NOMO-1 treated with DMSO at 0.1 percent for 48 hours (cell line): Measurements from ENCODE around the gene PKP2.

Experiments used
- DNase-seq: peaks from one replicate; lab custom pipeline; 2025; ENCODE audit not compliant: unreplicated experiment; lab: John Stamatoyannopoulos, UW

The PKP2 gene

DNA sequence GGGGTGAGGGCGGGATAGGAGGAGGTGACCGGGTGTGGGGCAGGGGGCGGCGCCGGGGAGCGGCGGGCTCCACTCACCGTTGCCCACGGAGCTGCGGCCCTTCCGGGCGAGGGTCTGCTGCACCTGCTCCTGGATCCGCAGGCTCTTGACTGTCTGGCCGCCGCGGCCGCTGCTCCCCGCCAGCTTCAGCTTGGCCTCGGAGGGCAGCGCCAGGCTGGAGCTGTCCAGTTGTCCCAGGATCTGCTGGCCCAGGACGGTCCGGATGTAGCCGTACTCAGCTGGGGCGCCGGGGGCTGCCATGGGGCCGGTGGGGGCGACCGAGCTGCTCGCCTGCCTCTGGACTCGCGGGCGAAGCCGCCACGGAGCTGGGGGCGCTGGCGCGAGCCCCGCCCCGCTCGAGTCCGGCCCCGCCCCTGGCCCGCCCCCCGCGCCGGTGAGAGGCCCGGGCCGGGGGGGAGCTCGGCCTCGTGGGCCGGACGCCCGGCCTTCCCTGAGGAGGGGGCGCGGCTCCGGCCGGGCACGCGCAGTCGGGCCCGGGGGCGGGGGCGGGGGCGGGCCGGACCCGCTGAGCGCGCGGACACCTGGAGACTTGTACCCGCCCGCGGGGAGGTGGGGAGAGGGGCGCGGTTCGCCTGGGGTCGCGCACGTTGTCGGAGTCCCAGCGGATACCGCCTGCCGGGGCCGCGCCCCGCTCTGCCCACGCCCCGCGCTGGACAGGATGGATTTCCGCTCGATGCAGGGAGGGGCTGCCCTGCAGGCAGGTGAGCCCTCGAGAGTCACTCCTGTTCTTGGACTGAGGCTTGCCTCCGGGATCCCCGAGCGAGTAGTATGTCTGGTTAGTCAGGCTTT, at the start of gene PKP2:
PKP2 (minus strand) TSS at position 346 of the 849 bp plus-strand sequence; CDS start at position 300, 46 bp downstream.
- peak; percentile 13 for DNase-seq

DNA sequence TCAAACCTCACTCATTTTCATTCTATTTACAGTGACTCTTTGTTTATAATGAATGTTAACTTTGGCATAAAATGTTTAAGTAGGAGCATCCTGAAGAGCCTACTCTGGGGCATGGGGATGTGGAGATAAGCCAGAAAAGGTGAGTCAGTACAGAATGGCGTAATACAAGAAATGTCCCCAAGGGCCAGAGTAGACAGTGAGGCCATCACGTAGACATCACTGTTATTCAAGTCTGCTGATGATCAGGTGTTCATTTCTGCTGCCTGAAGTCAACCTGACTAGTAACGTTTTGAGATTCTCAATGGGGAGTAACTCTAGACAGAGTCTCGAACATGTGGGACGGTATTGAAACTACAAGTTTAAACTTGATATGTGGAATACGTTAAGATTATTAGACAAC, 47.6 kb upstream of the PKP2 start:
- DNase-seq: no peak

DNA sequence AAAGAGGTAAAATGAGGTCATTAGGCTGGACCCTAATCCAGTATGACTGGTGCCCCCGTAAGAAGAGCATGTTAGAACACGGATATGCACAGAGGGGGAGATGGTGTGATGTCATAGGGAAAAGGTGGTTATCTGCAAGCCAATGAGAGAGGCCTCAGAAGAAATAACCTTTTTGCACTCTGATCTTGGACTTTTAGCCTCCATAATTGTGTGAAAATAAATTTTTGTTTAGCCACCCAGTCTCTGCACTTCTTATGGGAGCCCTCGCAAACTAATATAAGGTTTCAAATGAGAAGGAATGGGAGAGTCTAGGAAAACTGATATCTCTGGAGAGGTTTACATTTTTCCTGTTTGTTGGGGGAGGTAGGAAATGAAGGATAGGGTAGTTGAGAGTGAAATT, 43.2 kb upstream of the PKP2 start:
- DNase-seq: no peak

DNA sequence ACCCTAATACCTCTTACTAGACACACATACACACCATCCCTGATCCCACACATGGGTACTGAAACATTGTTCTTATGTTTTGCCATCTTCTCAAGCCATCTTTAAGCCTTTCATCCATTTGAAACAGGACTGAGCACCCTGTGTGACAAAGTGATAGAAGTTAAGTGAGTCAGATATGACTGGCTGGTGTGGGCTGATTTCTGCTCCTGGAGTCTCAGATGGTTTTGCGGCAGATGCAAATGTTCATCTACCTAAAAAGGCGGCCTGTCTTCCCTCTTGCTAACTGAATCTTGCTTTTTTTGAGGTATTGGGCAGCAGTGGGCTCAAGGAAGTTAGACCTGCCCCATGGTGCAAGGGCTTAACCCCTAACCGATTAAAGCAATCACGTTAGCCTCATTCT, 30.4 kb upstream of the PKP2 start:
- DNase-seq: no peak

DNA sequence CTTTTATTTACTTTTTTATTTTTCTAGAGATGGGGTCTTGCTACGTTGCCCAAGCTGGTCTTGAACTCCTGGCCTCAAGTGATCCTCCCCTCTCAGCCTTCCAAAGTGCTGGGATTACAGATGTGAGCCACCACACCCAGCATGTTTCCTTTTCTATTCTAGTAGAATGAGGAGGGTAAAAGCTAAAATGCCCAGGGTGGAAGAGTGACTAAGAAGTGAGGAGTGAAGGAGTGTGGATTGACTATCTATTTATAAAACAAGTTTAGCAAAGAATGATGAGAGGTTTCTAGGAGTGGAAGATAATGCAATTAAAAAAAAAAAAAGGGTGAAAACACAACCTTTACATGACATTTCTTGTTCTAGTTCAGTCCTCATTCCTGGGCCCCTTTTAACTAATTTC, 29.8 kb upstream of the PKP2 start:
- no peak for DNase-seq

DNA sequence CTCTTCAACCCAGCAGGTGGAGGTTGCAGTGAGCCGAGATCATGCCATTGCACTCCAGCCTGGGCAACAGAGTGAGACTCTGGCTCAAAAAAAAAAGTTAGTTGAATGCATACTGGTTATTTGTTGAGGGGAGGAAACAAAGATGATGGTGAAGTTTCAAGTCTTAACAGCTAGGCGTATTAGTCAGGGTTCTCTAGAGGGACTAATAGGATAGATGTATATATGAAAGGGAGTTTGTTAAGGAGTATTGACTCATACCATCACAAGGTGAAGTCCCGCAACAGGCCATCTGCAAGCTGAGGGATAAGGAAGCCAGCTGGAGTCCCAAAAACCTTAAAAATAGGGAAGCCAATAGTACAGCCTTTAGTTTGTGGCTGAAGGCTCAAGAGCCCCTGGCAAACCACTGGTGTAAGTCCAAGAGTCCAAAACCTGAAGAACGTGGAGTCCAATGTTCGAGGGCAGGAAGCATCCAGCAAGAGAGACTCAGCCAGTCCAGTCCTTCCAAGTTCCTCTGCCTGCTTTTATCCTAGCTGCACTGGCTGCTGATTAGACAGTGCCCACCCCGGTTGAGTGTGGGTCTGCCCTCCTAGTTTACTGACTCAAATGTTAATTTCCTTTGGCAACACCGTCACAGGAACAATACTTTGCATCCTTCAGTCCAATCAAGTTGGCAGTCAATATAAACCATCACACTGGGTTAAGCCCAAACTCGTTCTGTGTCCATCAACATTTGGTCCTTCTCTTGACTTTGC, 26.1 kb upstream of the PKP2 start:
- no peak for DNase-seq

DNA sequence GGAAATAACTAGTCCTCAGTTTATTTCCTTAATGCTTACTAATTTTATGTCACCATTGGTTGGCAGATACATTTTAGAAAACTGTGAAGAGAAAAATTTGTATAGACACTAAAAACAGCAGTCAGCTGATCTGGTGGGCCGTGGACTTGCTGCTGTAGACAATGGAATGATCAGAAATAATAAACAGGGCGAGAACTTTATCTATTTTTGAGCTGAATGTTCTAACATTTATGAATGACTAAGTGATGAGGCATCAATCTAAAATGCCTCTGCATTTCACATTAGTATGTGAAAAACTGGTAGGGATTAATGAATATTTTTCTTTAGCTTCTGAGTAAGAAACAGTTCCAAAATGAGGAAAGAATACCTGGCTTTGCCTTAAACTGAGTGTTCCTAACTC, 24.8 kb upstream of the PKP2 start:
- no peak for DNase-seq

DNA sequence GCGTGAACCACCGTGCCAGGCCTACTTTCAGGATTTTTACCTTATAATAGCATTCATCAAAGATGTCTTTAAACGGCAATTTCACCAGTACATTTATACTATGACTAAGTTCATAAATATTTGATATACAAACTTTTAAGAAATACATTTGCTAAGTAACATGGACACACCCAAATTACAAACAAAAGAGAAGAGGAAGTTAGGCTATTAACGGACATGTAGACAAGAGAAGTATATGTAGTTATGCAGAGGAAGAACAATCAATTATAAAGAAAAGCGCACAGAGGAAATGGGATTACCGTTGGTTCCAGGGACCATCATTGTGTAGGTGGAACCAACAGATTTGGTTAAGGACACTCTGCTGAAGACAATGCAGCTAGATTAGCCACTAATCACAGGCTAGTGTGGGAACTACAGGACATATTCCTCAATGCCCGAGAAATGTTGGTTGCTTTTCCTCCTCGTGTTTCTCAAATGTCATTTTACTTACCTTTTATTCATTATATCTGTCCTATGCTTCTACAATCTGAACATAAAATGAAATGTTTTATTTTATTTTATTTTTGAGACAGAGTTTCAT, 24.0 kb upstream of the PKP2 start:
- peak; percentile 62 for DNase-seq

DNA sequence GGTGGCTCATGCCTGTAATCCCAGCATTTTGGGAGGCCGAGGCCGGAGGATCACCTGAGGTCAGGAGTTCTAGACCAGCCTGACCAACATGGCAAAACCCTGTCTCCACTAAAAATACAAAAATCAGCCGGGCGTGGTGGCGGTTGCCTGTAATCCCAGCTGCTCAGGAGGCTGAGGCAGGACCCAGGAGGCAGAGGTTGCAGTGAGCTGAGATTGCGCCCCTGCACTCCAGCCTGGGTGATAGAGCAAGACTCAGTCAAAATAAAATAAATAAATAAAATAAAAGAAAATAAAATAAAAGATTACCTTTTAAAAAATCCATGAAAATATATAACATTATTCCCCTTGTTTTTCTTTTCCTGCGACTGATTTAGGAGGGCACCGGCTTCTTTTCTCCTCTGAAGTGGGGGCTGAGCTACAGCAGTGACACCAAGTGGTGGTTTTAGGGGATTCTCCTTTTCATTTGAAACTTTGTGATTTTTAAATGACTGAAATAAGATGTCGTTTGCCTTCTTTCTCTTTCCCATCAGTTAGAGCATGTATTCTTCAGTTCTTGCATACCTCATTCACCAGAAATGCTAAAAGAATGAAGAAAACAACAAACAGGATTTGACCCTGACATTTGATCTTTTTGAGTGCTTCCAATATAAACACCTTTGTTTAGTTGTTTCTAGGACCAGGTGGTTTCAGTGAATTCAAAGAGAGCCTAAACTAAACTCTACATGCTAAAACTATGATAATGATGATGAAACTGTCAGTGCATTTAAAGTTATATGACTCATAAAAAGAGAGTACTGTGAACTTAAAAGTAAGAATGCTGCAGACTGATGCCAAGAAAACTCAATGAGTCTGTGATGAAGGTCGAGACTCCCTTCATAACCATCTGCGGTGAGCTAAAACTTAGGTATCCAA, 22.6 kb upstream of the PKP2 start:
- no peak for DNase-seq

DNA sequence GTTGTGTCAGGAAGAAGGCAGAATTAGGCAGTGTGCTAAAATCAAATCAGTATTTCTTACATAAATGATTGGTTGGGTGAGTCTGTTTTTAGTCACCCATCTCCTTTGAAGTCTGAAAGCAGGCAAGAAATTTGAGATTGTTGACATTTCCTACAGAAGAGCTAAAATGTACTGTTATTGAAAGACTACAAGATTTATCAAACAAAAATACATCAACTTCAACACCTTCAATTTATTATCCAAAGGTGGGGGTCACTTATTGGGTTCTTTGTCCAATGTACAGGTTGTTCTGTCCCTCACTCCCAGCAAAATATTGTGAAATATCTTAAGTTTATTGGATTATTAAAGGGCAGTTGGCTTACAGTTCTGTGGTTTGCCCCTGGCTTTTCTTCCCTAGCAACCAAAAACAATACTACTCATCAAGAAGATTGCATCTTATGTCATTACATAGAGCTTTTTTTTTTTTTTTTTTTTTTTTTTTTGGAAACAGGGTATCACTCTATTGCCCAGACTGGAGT, 20.6 kb upstream of the PKP2 start:
- DNase-seq: peak; percentile 62

DNA sequence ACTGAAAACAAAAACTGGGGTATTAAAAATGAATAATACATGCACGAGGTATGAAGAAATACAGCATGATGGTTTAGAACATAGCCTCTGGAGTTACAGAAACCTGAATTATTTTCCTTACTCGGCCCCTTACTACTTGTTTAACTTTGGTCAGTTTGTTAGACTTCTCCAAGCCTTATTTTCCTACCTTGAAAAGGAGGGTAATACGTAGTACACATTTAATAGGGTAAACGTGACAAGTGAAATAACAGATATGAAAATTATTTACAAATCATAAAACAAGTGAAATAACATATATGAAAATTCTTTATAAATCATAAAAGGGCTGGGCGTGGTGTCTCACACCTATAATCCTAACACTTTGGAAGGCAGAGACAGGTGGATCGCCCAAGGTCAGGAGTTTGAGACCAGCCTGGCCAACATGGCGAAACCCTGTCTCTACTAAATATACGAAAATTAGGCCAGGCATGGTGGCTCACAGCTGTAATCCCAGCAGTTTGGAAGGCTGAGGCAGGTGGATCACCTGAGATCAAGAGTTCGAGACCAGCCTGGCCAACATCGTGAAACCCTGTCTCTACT, 11.4 kb upstream of the PKP2 start:
- no peak for DNase-seq

DNA sequence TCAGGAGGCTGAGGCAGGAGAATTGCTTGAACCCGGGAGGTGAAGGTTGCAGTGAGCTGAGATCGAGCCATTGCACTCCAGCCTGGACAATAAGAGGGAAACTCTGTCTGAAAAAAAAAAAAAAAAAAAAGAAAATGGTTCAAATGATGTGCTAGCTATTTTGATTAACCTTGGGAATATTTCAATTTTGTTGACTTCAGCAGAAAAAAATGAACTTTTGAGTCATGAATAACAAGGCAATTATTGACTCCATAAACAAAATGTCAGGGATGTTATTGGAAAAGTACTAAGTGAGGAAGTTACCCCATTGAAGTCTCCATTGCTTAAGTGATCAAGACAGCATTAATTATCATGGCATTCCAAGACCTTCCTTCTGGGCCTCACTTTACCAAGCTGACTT, 10.6 kb upstream of the PKP2 start:
- DNase-seq: no peak

DNA sequence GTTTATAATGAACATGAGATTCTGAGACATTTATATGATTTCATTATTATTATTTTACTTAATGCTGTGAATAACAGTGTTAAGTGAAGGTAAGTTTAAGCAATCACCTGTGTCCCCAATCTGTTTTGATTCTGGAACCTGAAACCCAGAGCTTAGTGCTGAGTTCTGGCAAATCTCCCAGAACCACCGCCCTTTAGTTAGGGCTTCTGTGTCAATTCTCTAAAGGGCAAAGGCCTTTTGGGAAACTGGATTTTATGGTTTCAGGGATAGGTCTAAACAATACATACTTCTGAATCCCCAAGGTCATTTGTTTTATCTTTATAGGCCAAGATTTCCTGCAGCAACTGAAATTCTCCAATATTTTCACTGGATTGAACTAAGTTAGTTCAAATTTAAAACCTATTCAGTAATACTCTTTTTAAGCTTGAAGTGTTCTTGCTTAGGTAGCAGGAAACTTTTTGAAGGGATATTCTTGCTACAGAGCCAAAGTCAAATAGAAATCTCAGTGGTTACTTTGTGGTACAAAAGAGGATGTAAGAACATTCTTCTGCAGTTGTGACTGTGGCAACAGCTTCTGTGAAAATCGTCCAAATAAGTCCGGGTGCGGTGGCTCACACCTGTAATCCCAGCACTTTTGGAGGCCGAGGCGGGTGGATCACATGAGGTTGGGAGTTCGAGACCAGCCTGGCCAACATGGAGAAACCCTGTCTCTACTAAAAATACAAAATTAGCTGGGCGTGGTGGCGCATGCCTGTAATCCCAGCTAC, 10.0 kb upstream of the PKP2 start:
- peak; percentile 41 for DNase-seq

DNA sequence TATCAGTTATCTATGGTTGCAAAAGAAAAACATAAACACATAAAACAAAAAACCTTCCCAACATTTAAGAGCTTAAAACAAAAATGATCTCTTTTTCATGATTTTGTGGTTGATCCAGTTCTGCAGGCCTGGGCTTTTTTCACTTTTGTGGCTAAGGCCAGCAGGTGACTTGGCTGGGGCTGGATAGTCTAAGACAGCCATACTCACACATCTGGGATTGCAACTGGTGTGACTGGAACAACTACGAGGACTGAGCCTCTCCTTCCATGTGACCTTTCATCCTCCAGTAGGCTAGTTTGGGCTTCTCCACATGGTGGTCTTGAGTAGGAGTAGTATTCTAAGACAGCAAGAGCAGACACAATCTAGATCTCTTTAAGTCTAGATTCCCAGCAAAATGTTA, 7.2 kb upstream of the PKP2 start:
- DNase-seq: no peak

DNA sequence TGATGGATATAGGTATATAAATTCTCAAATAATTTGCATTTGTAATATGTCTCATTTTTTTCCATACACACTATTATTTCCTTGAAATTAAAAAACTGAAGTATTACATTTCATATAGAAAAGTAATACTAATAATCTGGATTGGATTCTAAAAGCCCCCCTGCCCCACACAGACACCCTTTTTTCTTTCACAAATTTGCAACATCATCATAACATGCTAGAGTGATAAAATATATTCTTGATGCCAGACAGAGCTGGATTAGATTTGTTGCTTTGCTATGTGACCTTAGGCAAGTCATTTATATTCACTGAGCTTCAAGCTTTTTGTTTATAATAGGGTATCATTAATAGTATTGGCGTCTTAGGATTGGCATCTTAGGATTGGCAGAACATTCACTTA, 6.7 kb upstream of the PKP2 start:
- no peak for DNase-seq

DNA sequence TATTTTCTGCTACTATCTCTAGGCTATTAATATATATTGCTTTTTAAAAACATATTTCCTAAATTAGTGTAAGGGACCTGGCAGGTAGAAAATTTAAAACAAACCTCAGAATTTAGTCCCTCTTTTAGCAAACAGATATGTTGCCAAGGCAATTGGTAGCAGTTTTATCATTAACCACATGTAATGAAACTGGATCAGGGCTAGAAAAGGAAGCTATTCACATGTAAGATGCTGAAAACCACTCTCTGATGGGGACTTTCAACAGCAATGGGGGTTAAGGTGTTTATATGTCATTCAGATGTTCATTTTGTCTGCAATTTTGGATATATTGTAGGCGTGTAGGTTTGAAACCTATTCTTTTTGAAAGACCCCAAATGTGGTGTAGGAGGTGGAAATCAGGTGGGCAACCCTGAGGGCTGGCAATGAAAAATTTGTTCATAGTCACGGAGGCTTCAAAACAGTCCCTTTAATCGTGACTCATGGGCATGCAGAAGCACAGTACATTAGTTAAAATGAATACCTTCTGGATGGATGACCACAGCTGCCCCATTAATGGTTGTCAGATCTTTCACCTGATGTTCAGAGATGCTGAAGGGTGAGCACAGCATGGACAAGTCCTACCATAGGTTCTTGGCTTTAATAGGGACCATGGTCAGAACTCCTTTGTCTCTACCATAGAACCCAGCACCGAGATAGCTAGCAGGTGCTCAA, 5.9 kb upstream of the PKP2 start:
- DNase-seq: no peak

DNA sequence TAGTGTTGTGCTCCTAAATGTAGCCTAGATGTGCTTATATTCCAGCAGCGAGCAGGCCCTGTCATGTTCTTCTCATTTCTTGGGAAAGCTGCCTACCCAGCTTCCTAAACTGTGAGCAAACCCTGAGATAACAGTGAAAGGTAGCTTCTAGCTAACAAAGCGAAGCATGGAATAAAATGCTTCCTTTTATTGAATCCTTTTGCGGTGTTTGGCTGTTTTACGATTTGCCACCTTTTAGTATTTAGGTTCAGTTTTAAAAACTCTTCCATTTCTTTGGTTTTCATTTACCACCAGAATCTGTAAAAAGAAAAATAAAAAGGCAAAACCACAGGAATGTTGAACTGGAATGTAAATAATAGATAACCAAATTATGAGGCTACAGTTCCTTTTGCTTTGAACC, 5.0 kb upstream of the PKP2 start:
- DNase-seq: no peak

DNA sequence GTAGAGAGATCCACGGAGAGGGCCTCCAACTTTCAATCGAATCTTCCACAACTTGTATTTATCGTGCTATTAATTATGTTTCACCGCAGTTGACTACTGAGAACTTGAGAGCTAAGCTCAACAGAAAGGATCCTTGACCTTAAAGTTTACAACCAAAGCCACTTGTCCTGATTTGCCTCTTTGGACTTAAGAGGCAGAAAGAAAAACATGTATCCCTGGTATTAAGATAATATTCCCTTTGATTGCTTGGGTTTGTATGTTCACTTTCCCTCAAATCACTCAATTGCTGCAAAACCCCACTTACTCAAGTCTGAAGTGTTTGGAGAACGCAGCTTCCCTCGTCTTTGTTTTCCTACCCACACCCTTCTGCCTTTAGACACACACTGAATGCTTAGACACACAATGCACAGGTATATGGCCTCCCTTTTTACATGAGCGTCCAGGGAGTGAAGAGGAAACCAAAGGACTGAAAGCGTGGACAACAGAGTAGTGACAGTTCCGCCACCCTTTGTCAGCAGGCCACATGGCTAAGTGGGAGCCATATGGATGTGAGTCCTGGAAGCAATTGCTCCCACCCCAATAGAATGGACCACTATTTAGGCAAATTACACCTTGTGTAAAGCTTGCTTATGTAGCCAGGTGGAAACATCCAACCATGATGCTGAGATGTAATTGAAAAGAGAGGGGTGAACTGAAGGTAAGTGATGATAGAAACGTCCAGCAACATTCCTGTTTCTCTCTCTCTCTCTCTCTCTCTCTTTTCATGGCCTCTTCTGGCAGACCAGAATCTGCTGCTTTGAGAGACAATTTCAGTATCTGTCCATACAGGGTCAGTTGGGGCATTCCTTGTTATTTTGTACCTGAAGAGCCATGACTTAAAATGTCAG, 1.4 kb upstream of the PKP2 start:
- no peak for DNase-seq
